ENCODE results near the gene TRAPPC11. TPM values are rescaled to one million over a fixed set of nuclear protein-coding genes. Genes with fewer than 3 reads are reported as not detected.

The TRAPPC11 gene
- total RNA-seq, 4 donors from 2014 or later: 40.6 to 74.2 (median 49.2) TPM

- Histone ChIP-seq H3K36me3 (peaks cover 12% of the 10 kb centered on the region), H3K4me3 (peak overlapping the region; percentile 80), H3K27me3 (no peaks in the 10 kb centered on the region), H3K4me1 (peaks cover 31% of the 10 kb centered on the region), H3K27ac (peak overlapping the region; percentile 94), H3K9me3 (no peaks in the 10 kb centered on the region)
- peak in 1 of 2 donors; percentile 67 for DNase-seq (ENCODE audit: low spot score in 2 of 2)
- WGBS: 0% methylated on average over 24 of the region's 39 CpGs
- TF ChIP-seq POLR2AphosphoS5 (IDR thresholded peaks at IDR 0.05): no peak
- TF ChIP-seq, protein P1, sequence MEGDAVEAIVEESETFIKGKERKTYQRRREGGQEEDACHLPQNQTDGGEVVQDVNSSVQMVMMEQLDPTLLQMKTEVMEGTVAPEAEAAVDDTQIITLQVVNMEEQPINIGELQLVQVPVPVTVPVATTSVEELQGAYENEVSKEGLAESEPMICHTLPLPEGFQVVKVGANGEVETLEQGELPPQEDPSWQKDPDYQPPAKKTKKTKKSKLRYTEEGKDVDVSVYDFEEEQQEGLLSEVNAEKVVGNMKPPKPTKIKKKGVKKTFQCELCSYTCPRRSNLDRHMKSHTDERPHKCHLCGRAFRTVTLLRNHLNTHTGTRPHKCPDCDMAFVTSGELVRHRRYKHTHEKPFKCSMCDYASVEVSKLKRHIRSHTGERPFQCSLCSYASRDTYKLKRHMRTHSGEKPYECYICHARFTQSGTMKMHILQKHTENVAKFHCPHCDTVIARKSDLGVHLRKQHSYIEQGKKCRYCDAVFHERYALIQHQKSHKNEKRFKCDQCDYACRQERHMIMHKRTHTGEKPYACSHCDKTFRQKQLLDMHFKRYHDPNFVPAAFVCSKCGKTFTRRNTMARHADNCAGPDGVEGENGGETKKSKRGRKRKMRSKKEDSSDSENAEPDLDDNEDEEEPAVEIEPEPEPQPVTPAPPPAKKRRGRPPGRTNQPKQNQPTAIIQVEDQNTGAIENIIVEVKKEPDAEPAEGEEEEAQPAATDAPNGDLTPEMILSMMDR (IDR thresholded peaks at IDR 0.05): no peak
- TF ChIP-seq EP300 (IDR thresholded peaks at IDR 0.05): no peak
- TF ChIP-seq POLR2A (IDR thresholded peaks at IDR 0.05): no peak
Observed at GRCh38 chr4:183658362-183659028, 598 bp upstream of the TRAPPC11 start.

DNA sequence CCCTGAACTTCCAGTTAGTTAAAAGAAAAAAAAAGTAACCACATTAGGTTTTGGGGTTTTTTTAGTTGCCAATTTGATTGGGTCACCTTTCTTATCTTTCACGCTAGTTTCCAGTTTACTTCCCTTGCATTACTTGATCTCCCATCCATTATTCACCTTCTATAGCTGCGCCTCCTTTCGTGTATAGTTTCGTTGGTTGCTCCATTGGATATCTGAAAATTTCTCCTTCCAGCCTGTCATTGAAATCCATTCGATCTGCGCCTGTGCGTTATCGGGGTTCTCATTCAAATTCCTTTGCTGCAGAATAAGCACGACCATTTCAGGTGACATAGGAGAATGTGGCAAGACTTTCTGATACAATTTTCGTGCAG lies 764 bp downstream of the TRAPPC11 start:
- TF ChIP-seq, protein P1 (IDR thresholded peaks at IDR 0.05): no peak
- TF ChIP-seq POLR2A (IDR thresholded peaks at IDR 0.05) (no peak), EP300 (IDR thresholded peaks at IDR 0.05) (no peak), POLR2AphosphoS5 (IDR thresholded peaks at IDR 0.05) (no peak)
- DNase-seq (ENCODE audit: low spot score in 2 of 2): no peak
- H3K36me3 ChIP-seq: peaks cover 11% of the 10 kb centered on the region
- H3K27ac ChIP-seq: peak overlapping the region; percentile 94
- peak overlapping the region; percentile 80 for H3K4me3 ChIP-seq
- H3K4me1 ChIP-seq: peaks cover 31% of the 10 kb centered on the region
- no peaks in the 10 kb centered on the region for H3K9me3 ChIP-seq
- H3K27me3 ChIP-seq: no peaks in the 10 kb centered on the region
- 3% methylated on average over 10 of the region's 10 CpGs for WGBS

DNA sequence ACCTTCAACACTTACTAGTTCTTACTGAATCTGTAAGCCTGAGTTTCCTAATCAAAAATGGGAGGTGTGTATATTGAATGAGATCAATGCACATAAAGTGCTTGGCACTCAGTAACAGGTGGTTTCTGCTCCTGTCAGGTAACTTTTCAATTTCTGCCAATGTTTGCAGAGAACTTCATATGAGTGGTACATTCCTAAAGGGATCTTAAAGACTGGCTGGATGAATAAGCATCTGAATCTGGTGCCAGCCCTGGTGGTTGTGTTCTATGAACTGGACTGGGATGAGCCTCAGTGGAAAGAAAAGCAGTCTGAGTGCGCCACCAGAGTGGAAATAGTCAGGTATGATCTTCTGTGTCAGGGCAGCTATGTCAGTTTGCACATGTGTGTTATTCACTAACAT lies 7.0 kb downstream of the TRAPPC11 start:
- Histone ChIP-seq H3K36me3 (peaks cover 60% of the 10 kb centered on the region), H3K27me3 (no peaks in the 10 kb centered on the region), H3K4me3 (no peak overlapping the region), H3K27ac (no peak overlapping the region), H3K4me1 (peaks cover under 1% of the 10 kb centered on the region), H3K9me3 (no peaks in the 10 kb centered on the region)
- TF ChIP-seq, protein P1 (IDR thresholded peaks at IDR 0.05): no peak
- TF ChIP-seq EP300 (IDR thresholded peaks at IDR 0.05) (no peak), POLR2A (IDR thresholded peaks at IDR 0.05) (no peak), POLR2AphosphoS5 (IDR thresholded peaks at IDR 0.05) (no peak)
- 94% methylated on average over 1 of the region's 1 CpG for WGBS
- no peak for DNase-seq (ENCODE audit: low spot score in 2 of 2)

GRCh38 chr4:183670251-183670650 lies 11.2 kb downstream of the TRAPPC11 start:
- no peak overlapping the region for H3K27ac ChIP-seq

GRCh38 chr4:183670960-183671555 lies 12.0 kb downstream of the TRAPPC11 start:
- peaks cover 64% of the 10 kb centered on the region for H3K36me3 ChIP-seq

More at GRCh38 chr4:183670251-183670650, 11.2 kb downstream of the TRAPPC11 start:
- no peaks in the 10 kb centered on the region for H3K9me3 ChIP-seq
- no peak overlapping the region for H3K4me3 ChIP-seq
- TF ChIP-seq, protein P1 (IDR thresholded peaks at IDR 0.05): no peak
- TF ChIP-seq EP300 (IDR thresholded peaks at IDR 0.05): no peak
- TF ChIP-seq POLR2AphosphoS5 (IDR thresholded peaks at IDR 0.05): no peak
- TF ChIP-seq POLR2A (IDR thresholded peaks at IDR 0.05): no peak
- peaks cover 66% of the 10 kb centered on the region for H3K36me3 ChIP-seq
- DNase-seq (ENCODE audit: low spot score in 2 of 2): no peak
- 75% methylated on average over 3 of the region's 3 CpGs for WGBS
- H3K27me3 ChIP-seq: no peaks in the 10 kb centered on the region
- H3K4me1 ChIP-seq: no peaks in the 10 kb centered on the region

More at GRCh38 chr4:183670960-183671555, 12.0 kb downstream of the TRAPPC11 start:
- H3K4me3 ChIP-seq: no peak overlapping the region
- no peaks in the 10 kb centered on the region for H3K4me1 ChIP-seq
- no peaks in the 10 kb centered on the region for H3K9me3 ChIP-seq
- WGBS: 86% methylated on average over 12 of the region's 12 CpGs
- H3K27ac ChIP-seq: no peak overlapping the region
- TF ChIP-seq POLR2AphosphoS5 (IDR thresholded peaks at IDR 0.05): no peak
- TF ChIP-seq, protein P1 (IDR thresholded peaks at IDR 0.05): no peak
- no peak for TF ChIP-seq EP300 (IDR thresholded peaks at IDR 0.05)
- TF ChIP-seq POLR2A (IDR thresholded peaks at IDR 0.05): no peak
- DNase-seq (ENCODE audit: low spot score in 2 of 2): no peak
- H3K27me3 ChIP-seq: no peaks in the 10 kb centered on the region

Data from suprapubic skin (tissue), 4 donors.